ENCODE results near the gene MRPL12. TPM values are rescaled to one million over a fixed set of nuclear protein-coding genes. Genes with fewer than 3 reads are reported as not detected.
A peak's percentile ranks its signal among the peaks of the same experiment; 100 is the strongest.

The MRPL12 gene
- total RNA-seq, 1 donor from 2014 or later, result 38.7 TPM

DNA sequence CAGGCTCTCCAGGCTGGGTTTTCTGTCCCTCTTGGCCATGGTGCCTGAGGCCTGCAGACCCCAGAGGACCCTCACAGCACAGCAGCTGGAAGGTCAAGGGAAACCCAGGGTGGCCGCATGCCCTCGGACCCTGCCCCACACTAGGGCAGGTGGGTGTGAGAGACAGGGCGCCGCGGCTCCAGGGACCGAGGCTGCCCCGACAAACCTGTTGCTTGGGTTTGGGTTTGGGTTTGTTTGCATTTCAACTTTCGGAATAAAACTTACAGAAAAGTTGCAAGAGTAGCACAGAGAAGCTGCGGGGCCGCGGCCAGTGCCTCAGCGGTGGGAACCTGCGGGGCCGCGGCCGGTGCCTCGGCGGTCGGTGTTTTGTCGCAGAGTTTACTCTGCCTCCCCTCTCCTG, 11.6 kb upstream of the MRPL12 start:
- Mint-ChIP-seq H3K36me3 (ENCODE audit: low read depth) (peaks cover 23% of the 10 kb centered on the region), H3K4me1 (ENCODE audit: low read depth) (no peaks in the 10 kb centered on the region), H3K27me3 (ENCODE audit: low read depth) (no peaks in the 10 kb centered on the region), H3K9me3 (ENCODE audit: low read depth) (no peaks in the 10 kb centered on the region), H3K27ac (ENCODE audit: unreplicated experiment) (no peak overlapping the region), H3K4me3 (ENCODE audit: unreplicated experiment) (no peak overlapping the region)
- TF ChIP-seq, protein P1, sequence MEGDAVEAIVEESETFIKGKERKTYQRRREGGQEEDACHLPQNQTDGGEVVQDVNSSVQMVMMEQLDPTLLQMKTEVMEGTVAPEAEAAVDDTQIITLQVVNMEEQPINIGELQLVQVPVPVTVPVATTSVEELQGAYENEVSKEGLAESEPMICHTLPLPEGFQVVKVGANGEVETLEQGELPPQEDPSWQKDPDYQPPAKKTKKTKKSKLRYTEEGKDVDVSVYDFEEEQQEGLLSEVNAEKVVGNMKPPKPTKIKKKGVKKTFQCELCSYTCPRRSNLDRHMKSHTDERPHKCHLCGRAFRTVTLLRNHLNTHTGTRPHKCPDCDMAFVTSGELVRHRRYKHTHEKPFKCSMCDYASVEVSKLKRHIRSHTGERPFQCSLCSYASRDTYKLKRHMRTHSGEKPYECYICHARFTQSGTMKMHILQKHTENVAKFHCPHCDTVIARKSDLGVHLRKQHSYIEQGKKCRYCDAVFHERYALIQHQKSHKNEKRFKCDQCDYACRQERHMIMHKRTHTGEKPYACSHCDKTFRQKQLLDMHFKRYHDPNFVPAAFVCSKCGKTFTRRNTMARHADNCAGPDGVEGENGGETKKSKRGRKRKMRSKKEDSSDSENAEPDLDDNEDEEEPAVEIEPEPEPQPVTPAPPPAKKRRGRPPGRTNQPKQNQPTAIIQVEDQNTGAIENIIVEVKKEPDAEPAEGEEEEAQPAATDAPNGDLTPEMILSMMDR (IDR thresholded peaks at IDR 0.05), result no peak
- DNase-seq (ENCODE audit: low spot score), result no peak

DNA sequence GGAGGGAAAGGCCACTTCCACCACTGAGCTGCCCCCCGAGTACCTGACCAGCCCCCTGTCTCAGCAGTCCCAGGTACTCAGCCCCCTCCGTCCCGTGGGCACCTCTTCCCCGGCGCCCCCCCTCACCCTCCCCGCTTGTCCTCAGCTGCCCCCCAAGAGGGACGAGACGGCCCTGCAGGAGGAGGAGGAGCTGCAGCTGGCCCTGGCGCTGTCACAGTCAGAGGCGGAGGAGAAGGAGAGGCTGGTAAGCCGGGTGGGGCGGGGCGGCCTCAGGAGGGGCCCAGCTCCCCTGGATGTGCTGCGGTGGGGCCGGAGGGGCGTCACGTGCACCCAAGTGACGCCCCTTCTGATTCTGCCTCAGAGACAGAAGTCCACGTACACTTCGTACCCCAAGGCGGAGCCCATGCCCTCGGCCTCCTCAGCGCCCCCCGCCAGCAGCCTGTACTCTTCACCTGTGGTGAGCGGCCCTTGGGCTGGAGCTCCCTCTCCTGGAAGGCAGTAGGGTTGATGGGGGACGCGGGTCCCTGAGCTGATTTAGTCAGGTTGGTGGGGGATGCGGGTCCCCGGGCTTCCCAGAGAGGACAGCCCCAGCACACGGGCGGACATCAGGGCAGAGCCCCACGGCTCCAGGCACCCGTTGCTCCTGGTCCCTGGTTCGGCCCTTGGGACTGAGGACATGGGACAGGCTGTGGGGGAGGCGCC, 9.5 kb upstream of the MRPL12 start:
- Mint-ChIP-seq H3K36me3 (ENCODE audit: low read depth) (peaks cover 28% of the 10 kb centered on the region), H3K4me1 (ENCODE audit: low read depth) (no peaks in the 10 kb centered on the region)

DNA sequence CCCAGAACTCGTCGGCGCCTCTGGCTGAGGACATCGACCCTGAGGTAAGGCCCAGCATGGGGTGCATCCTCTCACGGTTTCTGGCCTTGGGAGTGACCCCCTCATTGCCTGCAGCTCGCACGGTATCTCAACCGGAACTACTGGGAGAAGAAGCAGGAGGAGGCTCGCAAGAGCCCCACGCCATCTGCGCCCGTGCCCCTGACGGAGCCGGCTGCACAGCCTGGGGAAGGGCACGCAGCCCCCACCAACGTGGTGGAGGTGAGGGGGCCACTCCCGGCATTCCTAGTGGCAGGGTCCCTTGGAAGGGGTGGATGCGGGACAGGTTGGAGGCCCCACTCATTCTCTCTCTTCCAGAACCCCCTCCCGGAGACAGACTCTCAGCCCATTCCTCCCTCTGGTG, 8.4 kb upstream of the MRPL12 start:
- peaks cover 26% of the 10 kb centered on the region for H3K36me3 Mint-ChIP-seq (ENCODE audit: low read depth)
- H3K4me1 Mint-ChIP-seq (ENCODE audit: low read depth), result no peaks in the 10 kb centered on the region
- H3K4me3 Mint-ChIP-seq (ENCODE audit: unreplicated experiment), result no peak overlapping the region

More for the DNA sequence above, 9.5 kb upstream of the MRPL12 start:
- no peaks in the 10 kb centered on the region for H3K9me3 Mint-ChIP-seq (ENCODE audit: low read depth)
- H3K27ac Mint-ChIP-seq (ENCODE audit: unreplicated experiment), result no peak overlapping the region
- H3K4me3 Mint-ChIP-seq (ENCODE audit: unreplicated experiment), result no peak overlapping the region
- no peak for DNase-seq (ENCODE audit: low spot score)
- TF ChIP-seq, protein P1 (IDR thresholded peaks at IDR 0.05), result peak; percentile 28
- no peaks in the 10 kb centered on the region for H3K27me3 Mint-ChIP-seq (ENCODE audit: low read depth)

DNA sequence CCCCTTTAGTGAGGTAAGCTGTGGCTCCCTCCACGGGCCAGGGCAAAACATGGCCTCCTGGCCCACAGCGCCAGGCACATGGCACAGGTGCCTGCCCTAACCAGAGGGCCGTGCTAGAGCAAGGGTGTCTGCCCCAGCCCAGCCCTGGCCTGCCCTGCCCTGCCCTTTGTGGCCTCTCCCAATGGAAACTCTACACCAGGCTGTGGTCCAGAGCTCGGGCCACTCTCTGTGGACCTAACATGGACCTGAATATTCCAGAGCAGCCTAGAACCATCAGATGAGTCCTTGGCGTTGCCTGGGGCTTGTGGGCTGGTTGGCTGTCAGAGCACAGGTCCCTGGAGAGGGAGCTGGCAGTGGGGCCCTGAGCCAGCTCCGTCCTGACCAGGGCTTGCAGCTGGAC, 8.0 kb upstream of the MRPL12 start:
- TF ChIP-seq, protein P1 (IDR thresholded peaks at IDR 0.05), result no peak
- DNase-seq (ENCODE audit: low spot score), result no peak
- Mint-ChIP-seq H3K4me1 (ENCODE audit: low read depth) (no peaks in the 10 kb centered on the region), H3K36me3 (ENCODE audit: low read depth) (peaks cover 26% of the 10 kb centered on the region), H3K4me3 (ENCODE audit: unreplicated experiment) (no peak overlapping the region), H3K9me3 (ENCODE audit: low read depth) (no peaks in the 10 kb centered on the region), H3K27ac (ENCODE audit: unreplicated experiment) (no peak overlapping the region), H3K27me3 (ENCODE audit: low read depth) (no peaks in the 10 kb centered on the region)

More for the DNA sequence above, 8.4 kb upstream of the MRPL12 start:
- Mint-ChIP-seq H3K27ac (ENCODE audit: unreplicated experiment) (no peak overlapping the region), H3K9me3 (ENCODE audit: low read depth) (no peaks in the 10 kb centered on the region), H3K27me3 (ENCODE audit: low read depth) (no peaks in the 10 kb centered on the region)
- DNase-seq (ENCODE audit: low spot score), result no peak
- TF ChIP-seq, protein P1 (IDR thresholded peaks at IDR 0.05), result no peak

DNA sequence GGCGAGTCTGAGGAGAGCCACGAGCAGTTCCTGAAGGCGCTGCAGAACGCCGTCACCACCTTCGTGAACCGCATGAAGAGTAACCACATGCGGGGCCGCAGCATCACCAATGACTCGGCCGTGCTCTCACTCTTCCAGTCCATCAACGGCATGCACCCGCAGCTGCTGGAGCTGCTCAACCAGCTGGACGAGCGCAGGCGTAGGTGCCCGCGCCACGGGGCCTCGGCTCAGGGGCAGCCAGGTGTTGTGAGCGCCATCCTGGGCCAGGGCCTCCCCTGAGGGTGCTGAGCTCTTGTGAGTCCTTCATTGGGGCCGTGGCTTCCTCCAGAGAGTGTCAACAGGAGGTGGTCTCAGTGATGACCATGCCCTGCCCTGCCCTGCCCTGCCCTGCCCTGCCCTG, 7.4 kb upstream of the MRPL12 start:
- DNase-seq (ENCODE audit: low spot score), result no peak
- TF ChIP-seq, protein P1 (IDR thresholded peaks at IDR 0.05), result no peak
- H3K27ac Mint-ChIP-seq (ENCODE audit: unreplicated experiment), result no peak overlapping the region
- no peak overlapping the region for H3K4me3 Mint-ChIP-seq (ENCODE audit: unreplicated experiment)
- peaks cover 26% of the 10 kb centered on the region for H3K36me3 Mint-ChIP-seq (ENCODE audit: low read depth)
- H3K9me3 Mint-ChIP-seq (ENCODE audit: low read depth), result no peaks in the 10 kb centered on the region
- peaks cover 2% of the 10 kb centered on the region for H3K4me1 Mint-ChIP-seq (ENCODE audit: low read depth)
- no peaks in the 10 kb centered on the region for H3K27me3 Mint-ChIP-seq (ENCODE audit: low read depth)
